IPS-18a (cell line): ENCODE data around the gene PROCR.
A peak's percentile ranks its signal among the peaks of the same experiment; 100 is the strongest.
"Not testable (repeated sequence)": the region's sequence is repeated elsewhere in the genome, so short reads cannot be mapped to it uniquely, and the experiment has no call there.

ENCODE experiments used
- H3K27ac ChIP-seq: one replicate; pipeline ENCODE4 v1.5.1; 2013; ENCODE audit warnings: low read length
- H3K27me3 ChIP-seq: one replicate; pipeline ENCODE4 v1.6.1; 2013; ENCODE audit warnings: mild to moderate bottlenecking, low read length; ENCODE audit not compliant: control insufficient read depth, insufficient read depth
- H3K36me3 ChIP-seq: one replicate; pipeline ENCODE4 v1.6.1; 2013; ENCODE audit warnings: low read depth, low read length; ENCODE audit not compliant: control insufficient read depth
- H3K4me1 ChIP-seq: one replicate; pipeline ENCODE4 v1.6.1; 2013; ENCODE audit warnings: low read depth, low read length; ENCODE audit not compliant: control insufficient read depth
- H3K4me3 ChIP-seq: one replicate; pipeline ENCODE4 v1.5.1; 2013; ENCODE audit warnings: low read length
- H3K9ac ChIP-seq: one replicate; pipeline ENCODE4 v1.6.1; 2013; ENCODE audit warnings: mild to moderate bottlenecking, low read length, moderate library complexity
- H3K9me3 ChIP-seq: one replicate; pipeline ENCODE4 v1.6.1; 2013; ENCODE audit warnings: low read depth, low read length; ENCODE audit not compliant: control insufficient read depth

The PROCR gene

DNA sequence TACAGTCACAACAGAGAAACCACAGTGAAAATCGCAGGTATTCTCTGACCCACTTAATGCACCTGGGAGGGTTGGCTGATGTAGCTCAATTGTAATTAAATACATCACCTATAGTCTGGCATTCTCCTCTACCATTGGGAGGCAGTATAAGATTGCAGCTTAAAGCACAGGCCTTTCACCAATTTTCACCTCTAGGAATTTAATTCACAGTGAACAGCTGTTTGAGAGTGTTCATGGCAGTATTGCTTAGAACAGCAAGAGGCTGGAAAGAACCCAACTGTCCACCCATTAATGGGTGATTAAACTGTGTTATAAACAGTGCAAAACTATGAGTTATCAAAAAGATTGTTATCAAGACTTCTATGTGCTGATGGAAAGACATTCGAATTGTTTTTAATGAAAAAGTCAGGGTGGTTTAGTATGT is 26.7 kb upstream of the PROCR start:
- H3K4me3 ChIP-seq = no peak overlapping the region
- no peak overlapping the region for H3K9ac ChIP-seq
- no peaks in the 10 kb centered on the region for H3K27me3 ChIP-seq
- peaks cover 13% of the 10 kb centered on the region for H3K36me3 ChIP-seq
- no peaks in the 10 kb centered on the region for H3K9me3 ChIP-seq
- peaks cover 6% of the 10 kb centered on the region for H3K4me1 ChIP-seq
- H3K27ac ChIP-seq = no peak overlapping the region

DNA sequence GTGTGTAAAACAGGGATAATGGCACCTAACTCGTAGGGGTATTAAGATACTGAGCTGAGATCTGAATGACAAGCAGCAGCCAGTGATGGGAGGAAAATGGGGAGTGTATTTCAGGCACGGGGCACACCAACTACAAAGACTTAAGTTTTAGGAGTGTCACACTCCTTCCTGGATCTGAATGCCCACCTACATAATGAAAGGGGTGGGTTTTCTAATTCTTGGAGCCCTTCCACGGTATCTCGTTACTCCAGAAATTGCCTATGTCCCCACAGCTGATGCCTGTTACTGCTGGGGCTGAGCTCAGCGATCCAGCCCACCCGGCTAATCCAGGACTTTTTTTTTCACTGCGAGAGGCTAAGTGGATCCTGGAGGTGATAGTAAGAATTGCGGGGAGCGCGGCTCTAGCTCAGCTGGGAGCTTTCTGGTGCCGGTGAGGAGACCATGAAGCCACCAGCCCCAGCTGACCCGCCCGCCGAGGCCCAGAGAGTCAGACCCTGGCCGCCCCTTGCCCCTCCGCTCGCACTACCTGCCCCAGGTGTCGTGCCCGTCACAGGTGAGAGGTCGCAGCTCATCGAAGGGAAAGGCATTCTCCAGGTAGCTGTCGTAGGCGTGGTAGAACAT is 25.5 kb upstream of the PROCR start:
- no peak overlapping the region for H3K27ac ChIP-seq
- H3K4me3 ChIP-seq = peak overlapping the region; percentile 59
- H3K27me3 ChIP-seq = no peaks in the 10 kb centered on the region
- peak overlapping the region; percentile 26 for H3K9ac ChIP-seq
- H3K36me3 ChIP-seq = peaks cover 8% of the 10 kb centered on the region
- H3K4me1 ChIP-seq = peaks cover 6% of the 10 kb centered on the region
- H3K9me3 ChIP-seq = no peaks in the 10 kb centered on the region

DNA sequence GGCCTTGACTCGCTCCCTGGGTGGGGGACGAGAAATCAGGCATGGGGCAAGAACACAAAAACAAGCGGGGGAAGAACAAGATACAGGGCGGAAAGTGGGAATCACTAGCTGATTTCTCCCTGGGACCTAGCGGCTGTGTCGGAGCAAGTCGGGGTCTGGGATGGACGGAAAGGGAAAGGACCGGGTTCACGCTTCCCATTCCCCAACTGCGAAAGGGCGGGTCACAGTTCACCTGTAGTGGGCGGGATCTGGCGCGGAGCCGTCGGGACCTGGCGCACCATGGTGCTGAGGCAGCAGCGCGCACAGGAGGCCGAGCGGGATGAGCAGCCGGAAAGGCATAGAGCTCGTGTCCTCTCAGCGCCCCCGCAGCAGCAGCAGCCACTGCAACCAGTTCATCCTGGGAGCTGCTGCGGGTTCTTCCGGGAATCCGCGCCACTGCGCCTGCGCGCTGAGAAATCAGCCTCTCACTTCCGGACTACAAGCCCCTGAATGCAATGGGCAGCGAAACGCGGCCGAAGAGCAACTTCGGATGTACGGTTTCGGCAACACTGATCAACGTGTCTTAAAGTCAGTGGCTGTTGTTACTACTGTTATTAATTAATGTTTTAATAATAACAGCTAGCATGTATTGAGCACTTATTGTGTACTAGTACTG is 24.8 kb upstream of the PROCR start, which contains the start of gene EDEM2:
Gene EDEM2, minus strand, starts transcription at position 417 of the 655 bp plus-strand sequence. Its CDS starts 78 bp downstream, at position 339.
- Histone ChIP-seq H3K27me3 (no peaks in the 10 kb centered on the region), H3K27ac (no peak within 1 kb of the TSS)

DNA sequence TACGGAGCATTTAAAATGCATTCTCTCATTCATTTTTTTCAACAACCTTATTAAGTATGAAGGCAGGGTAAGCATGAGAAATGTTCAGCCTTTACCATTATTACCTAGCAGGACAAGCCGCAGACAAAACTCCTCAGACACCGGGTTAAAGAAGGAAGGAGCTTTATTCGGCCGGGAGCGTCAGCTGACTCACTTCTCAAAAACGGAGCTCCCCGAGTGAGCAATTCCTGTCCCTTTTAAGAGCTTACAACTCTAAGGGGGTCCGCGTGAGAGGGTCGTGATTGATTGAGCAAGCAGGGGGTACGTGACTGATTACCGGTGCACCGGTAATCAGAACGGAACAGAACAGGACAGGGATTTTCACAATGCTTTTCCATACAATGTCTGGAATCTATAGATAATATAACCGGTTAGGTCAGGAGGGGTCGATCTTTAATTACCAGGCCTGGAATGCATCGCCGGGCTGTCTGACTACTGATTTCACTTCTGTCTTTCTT is 24.2 kb upstream of the PROCR start:
- Histone ChIP-seq H3K9ac (peak overlapping the region; percentile 39), H3K4me3 (peak overlapping the region; percentile 59)
- not testable (repeated sequence) for H3K9me3 ChIP-seq, H3K27ac ChIP-seq, H3K27me3 ChIP-seq, H3K36me3 ChIP-seq, H3K4me1 ChIP-seq

More for the DNA sequence above, 24.8 kb upstream of the PROCR start, which contains the start of gene EDEM2:
- Histone ChIP-seq H3K36me3 (peaks cover 4% of the 10 kb centered on the region), H3K4me1 (peaks cover 6% of the 10 kb centered on the region), H3K4me3 (peak within 1 kb of the TSS; percentile 59), H3K9ac (peak within 1 kb of the TSS; percentile 39), H3K9me3 (no peaks in the 10 kb centered on the region)

DNA sequence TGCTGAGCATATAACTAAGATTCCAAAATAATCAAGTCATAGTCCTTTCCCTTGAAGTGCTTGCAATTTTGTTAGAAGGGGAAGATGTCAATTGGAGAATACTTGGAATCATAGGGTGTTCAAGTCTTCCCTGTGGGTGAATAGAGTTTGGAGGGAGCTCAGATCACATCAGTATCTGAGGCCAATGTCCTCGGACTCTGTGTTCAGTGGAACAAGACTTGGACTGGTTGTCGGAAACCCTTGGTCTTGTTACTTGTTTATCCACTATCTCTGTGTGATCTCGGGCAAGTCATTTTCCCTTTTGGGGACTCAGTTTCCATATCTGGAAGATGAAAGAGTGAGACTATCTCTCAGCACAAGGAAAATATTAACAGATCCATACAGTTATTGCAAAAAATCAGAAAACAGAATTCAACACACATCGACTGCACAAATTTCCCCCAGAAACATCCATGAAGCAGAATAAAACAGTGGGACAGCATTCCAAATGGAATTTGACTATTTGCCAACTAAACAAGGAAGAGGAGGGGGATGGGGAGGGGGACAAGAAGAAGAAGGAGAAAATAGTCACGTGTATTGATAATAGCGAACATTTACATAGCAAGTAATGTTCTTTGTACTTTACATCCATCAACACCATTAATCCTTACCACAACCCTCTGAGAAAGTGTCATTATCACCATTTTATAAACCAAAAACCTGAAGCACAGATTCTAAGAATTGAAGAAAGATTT is 20.9 kb upstream of the PROCR start:
- Histone ChIP-seq H3K4me1 (peaks cover 6% of the 10 kb centered on the region), H3K9ac (no peak overlapping the region), H3K9me3 (no peaks in the 10 kb centered on the region), H3K4me3 (no peak overlapping the region), H3K27me3 (no peaks in the 10 kb centered on the region), H3K36me3 (no peaks in the 10 kb centered on the region), H3K27ac (no peak overlapping the region)

DNA sequence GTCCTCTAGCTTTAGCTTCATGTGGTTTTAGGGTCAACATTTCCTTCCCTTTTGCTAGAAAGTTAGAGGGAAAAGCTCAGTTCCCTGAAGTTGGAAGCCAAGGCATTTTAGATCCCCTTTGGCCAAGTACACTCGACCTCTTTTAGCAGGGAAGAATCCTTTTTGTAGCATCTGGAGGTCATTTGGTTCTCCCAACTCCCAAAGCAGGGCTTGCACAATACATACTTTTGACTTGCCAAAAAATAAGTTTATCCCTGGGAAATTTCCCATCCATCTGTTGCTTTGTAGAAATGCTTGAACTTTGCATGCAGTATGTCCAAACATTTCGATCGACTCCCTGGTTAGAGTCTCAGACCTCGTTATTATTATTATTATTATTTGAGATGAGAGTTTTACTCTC is 20.1 kb upstream of the PROCR start:
- no peak overlapping the region for H3K27ac ChIP-seq
- H3K9ac ChIP-seq = no peak overlapping the region
- no peaks in the 10 kb centered on the region for H3K27me3 ChIP-seq
- no peaks in the 10 kb centered on the region for H3K36me3 ChIP-seq
- H3K9me3 ChIP-seq = no peaks in the 10 kb centered on the region
- no peak overlapping the region for H3K4me3 ChIP-seq
- H3K4me1 ChIP-seq = peaks cover 6% of the 10 kb centered on the region

DNA sequence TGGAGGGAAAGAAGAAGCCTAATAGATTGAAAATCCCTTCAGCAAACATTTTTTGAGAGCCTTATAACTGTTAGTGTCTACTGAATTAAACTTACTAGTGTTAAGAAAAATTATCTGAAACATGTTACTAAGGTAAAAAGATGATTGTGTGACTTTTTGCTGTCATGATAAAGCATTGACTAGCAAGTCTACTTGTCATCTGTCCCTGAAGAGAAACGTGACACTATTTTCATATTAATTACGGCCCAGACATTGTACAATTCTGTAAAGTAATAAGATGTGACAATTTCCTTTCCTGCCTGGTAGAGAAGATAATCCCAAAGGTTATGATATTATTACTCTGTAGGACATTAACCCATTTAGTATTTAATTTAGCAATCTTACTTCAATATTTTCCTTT is 15.9 kb upstream of the PROCR start:
- H3K36me3 ChIP-seq = no peaks in the 10 kb centered on the region

DNA sequence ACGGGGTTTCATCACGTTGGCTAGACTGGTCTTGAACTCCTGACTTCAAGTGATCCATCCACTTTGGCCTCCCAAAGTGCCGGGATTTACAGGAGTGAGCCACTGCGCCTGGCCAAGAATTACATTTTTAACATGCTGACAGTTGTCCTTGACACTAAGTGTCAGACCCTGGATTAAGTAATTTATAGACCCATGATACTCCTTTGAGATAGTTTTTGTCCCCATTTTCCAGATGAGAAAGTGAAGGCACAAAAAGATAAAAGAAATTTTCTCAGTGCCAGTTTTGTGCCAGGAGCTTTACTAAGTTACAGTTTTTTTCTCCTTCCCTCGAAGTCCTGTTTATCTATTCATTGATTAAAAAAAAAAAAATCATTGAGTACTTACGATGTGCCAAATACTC is 14.9 kb upstream of the PROCR start:
- H3K27ac ChIP-seq = no peak overlapping the region
- H3K4me3 ChIP-seq = no peak overlapping the region
- no peaks in the 10 kb centered on the region for H3K27me3 ChIP-seq
- no peaks in the 10 kb centered on the region for H3K9me3 ChIP-seq
- H3K9ac ChIP-seq = no peak overlapping the region
- H3K4me1 ChIP-seq = no peaks in the 10 kb centered on the region
- H3K36me3 ChIP-seq = no peaks in the 10 kb centered on the region

More for the DNA sequence above, 15.9 kb upstream of the PROCR start:
- H3K9ac ChIP-seq = no peak overlapping the region
- no peaks in the 10 kb centered on the region for H3K4me1 ChIP-seq
- no peaks in the 10 kb centered on the region for H3K9me3 ChIP-seq
- H3K27me3 ChIP-seq = no peaks in the 10 kb centered on the region
- no peak overlapping the region for H3K4me3 ChIP-seq
- H3K27ac ChIP-seq = no peak overlapping the region

DNA sequence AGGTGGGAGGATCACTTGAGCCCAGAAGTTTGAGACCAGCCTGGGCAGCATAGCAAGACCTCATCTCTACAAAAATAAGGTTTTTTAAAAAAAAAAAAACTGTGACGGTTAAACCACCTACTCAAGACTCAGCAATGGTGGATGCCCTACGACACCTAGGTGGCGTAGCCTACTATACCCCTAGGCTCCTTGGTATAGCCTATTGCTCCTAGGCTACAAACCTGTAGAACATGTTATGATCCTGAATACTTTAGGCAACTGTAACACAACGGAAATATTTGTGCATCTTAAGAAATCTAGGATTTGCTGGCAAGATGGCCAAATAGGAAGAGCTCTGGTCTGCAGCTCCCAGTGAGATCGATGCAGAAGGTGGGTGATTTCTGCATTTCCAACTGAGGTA is 11.5 kb upstream of the PROCR start:
- H3K9ac ChIP-seq, H3K4me3 ChIP-seq: not testable (repeated sequence)

DNA sequence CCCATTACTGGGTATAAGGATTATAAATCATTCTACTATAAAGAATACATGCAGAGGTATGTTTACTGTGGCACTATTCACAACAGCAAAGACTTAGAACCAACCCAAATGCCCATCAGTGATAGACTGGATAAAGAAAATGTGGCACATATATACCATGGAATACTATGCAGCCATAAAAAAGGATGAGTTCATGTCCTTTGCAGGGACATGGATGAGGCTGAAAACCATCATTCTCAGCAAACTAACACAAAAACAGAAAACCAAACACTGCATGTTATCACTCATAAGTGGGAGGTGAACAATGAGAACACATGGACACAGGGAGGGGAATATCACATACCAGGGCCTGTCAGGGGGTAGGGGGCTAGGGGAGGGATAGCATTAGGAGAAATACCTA is 7.3 kb upstream of the PROCR start:
- not testable (repeated sequence) for H3K9me3 ChIP-seq, H3K4me1 ChIP-seq, H3K36me3 ChIP-seq, H3K27ac ChIP-seq, H3K27me3 ChIP-seq, H3K9ac ChIP-seq, H3K4me3 ChIP-seq

More for the DNA sequence above, 11.5 kb upstream of the PROCR start:
- H3K36me3 ChIP-seq, H3K27ac ChIP-seq, H3K4me1 ChIP-seq, H3K27me3 ChIP-seq, H3K9me3 ChIP-seq: not testable (repeated sequence)

DNA sequence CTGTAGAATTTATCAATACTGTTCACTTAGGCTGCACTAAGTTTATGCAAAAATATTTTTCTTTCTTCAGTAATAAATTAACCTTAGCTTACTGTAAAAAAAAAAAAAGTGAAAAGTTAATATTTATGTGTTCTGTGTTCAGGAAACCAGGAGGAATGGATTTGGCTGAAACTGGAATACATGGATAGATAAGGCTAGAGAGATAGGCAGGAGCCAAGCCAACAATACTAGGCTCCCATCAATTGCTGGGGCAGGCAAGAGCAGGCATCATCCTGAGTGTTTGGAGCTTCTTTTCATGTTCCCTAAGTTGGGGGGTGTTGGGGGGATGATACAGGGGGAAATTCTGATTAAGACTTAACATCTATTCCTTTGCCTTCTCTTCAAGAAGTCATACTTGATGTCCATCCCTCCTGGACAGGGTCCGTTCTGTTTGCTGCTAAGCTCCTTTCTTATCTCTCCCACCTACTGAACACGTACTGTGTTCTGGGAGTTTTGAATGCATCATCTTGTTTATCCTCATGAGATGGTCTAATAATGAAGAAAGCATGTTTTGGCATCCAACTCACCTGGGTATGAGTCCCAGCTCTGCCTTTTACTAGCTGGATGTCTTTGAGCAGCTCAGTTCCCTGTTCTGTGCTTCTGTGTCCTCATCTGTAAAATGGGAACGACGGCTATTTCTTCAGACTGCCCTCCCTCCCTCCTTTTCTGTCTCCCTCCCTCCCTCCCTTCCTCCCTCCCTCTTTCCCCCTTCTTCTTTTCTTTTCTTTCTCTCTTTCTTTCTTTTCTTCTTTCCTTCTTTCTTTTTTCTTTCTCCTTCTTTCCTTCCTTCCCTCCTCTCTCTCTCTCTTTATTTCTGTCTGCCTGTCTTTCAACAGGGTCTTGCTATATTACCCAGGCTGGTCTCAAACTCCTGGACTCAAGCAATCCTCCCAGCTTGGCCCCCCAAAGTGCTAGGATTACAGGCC is 6.4 kb upstream of the PROCR start:
- Histone ChIP-seq H3K27me3 (no peaks in the 10 kb centered on the region), H3K4me1 (peaks cover 7% of the 10 kb centered on the region), H3K9me3 (no peaks in the 10 kb centered on the region), H3K36me3 (no peaks in the 10 kb centered on the region), H3K4me3 (no peak overlapping the region), H3K27ac (no peak overlapping the region), H3K9ac (no peak overlapping the region)
